Endothelial cell of umbilical vein (primary cell): Measurements from ENCODE around the gene SLC28A1. TPM values are rescaled to one million over a fixed set of nuclear protein-coding genes. Genes with fewer than 3 reads are reported as not detected.
A peak's percentile ranks its signal among the peaks of the same experiment; 100 is the strongest.

Experiments used
- BruUV-seq: library from RNA; stranded (reverse); fragments of 400-500 nt; replicated peaks from 2 replicates; lab custom pipeline; 2021; lab: Mats Ljungman, UMichigan
- CTCF ChIA-PET: fragments of 300-600, 350-600 bp; sonication (Branson Sonifier 250); formaldehyde crosslinking; loops from one replicate; lab custom pipeline; 2021; ENCODE audit warnings: antibody characterized with exemption, inconsistent platforms; lab: Charles Lee
- POLR2A ChIA-PET: fragments of 300-600, 350-600 bp; sonication (Branson Sonifier 250); formaldehyde crosslinking; loops from one replicate; lab custom pipeline; 2021; ENCODE audit warnings: antibody characterized with exemption, inconsistent platforms; lab: Charles Lee
- DNase-seq: peaks from one replicate; pipeline ENCODE4 v3.0.0-alpha.2; 2011; ENCODE audit warnings: low read depth, low spot score
- FAIRE-seq: peaks from 2 replicates; lab custom pipeline; 2011; peaks lifted over from hg19 to GRCh38; lab: Jason Lieb, UNC
- H2AFZ ChIP-seq: 2 replicates; pipeline ENCODE4 v1.6.0; 2012; ENCODE audit warnings: low read depth, low read length, control low read depth, inconsistent platforms
- H3K27ac ChIP-seq: 2 replicates; pipeline ENCODE4 v1.5.1; 2011; ENCODE audit warnings: low read depth, mild to moderate bottlenecking, control low read depth, low read length, moderate library complexity; ENCODE audit not compliant: insufficient read depth
- H3K27me3 ChIP-seq, 2 experiments: 2 replicates each; pipeline versions ENCODE4 v1.6.0 to v1.6.1; 2011; ENCODE audit warnings: low read length in 2 of 2, mixed read lengths in 1 of 2; ENCODE audit not compliant: control insufficient read depth in 2 of 2, insufficient read depth in 2 of 2
- H3K36me3 ChIP-seq, 2 experiments: 2 replicates in 1 of 2; 3 replicates in 1 of 2; pipeline ENCODE4 v1.5.1; 2011; ENCODE audit warnings: low read length in 2 of 2, mild to moderate bottlenecking in 1 of 2, moderate library complexity in 1 of 2; ENCODE audit not compliant: control insufficient read depth in 2 of 2, insufficient read depth in 2 of 2; ENCODE audit errors: extremely low read depth in 1 of 2
- H3K4me1 ChIP-seq: 3 replicates; pipeline ENCODE4 v1.5.1; 2011; ENCODE audit warnings: mild to moderate bottlenecking, low read length; ENCODE audit not compliant: control insufficient read depth, insufficient read depth; ENCODE audit errors: extremely low read depth
- H3K4me2 ChIP-seq: 2 replicates; pipeline ENCODE4 v1.6.1; 2011; ENCODE audit warnings: low read length, control low read depth, mixed read lengths; ENCODE audit not compliant: insufficient read depth
- H3K4me3 ChIP-seq, 3 experiments: fragments of 200-600 bp in 1 of 3; sonication (generic), shearing (Covaris generic) in 1 of 3; replicated peaks in 1 of 3; 2 replicates each; pipeline ENCODE4 v1.5.1; 2011 to 2016; ENCODE audit warnings: control low read depth in 3 of 3, low read length in 3 of 3, mild to moderate bottlenecking in 2 of 3, inconsistent platforms in 1 of 3, low read depth in 1 of 3, moderate library complexity in 1 of 3; ENCODE audit not compliant: insufficient read depth in 1 of 3
- H3K79me2 ChIP-seq: 2 replicates; pipeline ENCODE4 v1.6.0; 2012; ENCODE audit warnings: low read length, inconsistent platforms; ENCODE audit not compliant: control insufficient read depth, insufficient read depth
- H3K9ac ChIP-seq: replicated peaks from 2 replicates; pipeline ENCODE3; 2011; ENCODE audit warnings: low read length, control low read depth; ENCODE audit not compliant: insufficient read depth; ENCODE audit errors: extremely low read depth
- H3K9me1 ChIP-seq: replicated peaks from 3 replicates; pipeline ENCODE4 v1.6.0; 2011; ENCODE audit warnings: mild to moderate bottlenecking, low read length; ENCODE audit not compliant: control insufficient read depth, insufficient read depth; ENCODE audit errors: extremely low read depth
- H3K9me3 ChIP-seq: replicated peaks from 2 replicates; pipeline ENCODE4 v1.5.1; 2012; ENCODE audit warnings: low read length, inconsistent platforms; ENCODE audit not compliant: control insufficient read depth, insufficient read depth
- H4K20me1 ChIP-seq: replicated peaks from 2 replicates; pipeline ENCODE3; 2011; ENCODE audit warnings: mild to moderate bottlenecking, low read length; ENCODE audit not compliant: control insufficient read depth, insufficient read depth; ENCODE audit errors: extremely low read depth
- EZH2 ChIP-seq: IDR thresholded peaks from 2 replicates; pipeline ENCODE4 v1.6.1; 2012; ENCODE audit warnings: borderline replicate concordance, low read depth, mild to moderate bottlenecking, moderate library complexity, low read length, inconsistent platforms; ENCODE audit not compliant: severe bottlenecking
- FOS ChIP-seq: IDR thresholded peaks from 2 replicates; pipeline ENCODE4 v1.6.1; 2011; ENCODE audit warnings: mild to moderate bottlenecking, low read length, moderate library complexity, borderline replicate concordance; ENCODE audit not compliant: insufficient read depth
- GATA2 ChIP-seq: IDR thresholded peaks from 2 replicates; pipeline ENCODE4 v1.7.0; 2011; ENCODE audit warnings: low read depth, mild to moderate bottlenecking, moderate library complexity, mixed read lengths, low read length; ENCODE audit not compliant: insufficient read length, insufficient read depth
- POLR2A ChIP-seq: IDR thresholded peaks from 2 replicates; pipeline ENCODE4 v1.6.1; 2012; ENCODE audit warnings: low read depth, mild to moderate bottlenecking, control low read depth, low read length
- POLR2AphosphoS5 ChIP-seq: IDR thresholded peaks from 2 replicates; pipeline ENCODE4 v1.6.1; 2012; ENCODE audit warnings: low read depth, mild to moderate bottlenecking, control low read depth, low read length, moderate library complexity; ENCODE audit not compliant: insufficient read depth
- dilution Hi-C: fragments of 300-500 bp; cut with MboI; formaldehyde crosslinking; loops from one replicate; pipeline ENCODE4 v1.15.0; 2019; ENCODE audit warnings: low sequenced_read_pairs; ENCODE audit not compliant: extremely low pct_ligation_motif_present
- intact Hi-C: fragments of 100-400 bp; cut with micrococcal nuclease; formaldehyde crosslinking; loops from one replicate; pipeline ENCODE4 v1.10.0; 2022
- polyA plus RNA-seq, 4 experiments: library from polyadenylated mRNA; depleted of rRNA in 3 of 4; stranded (reverse) in 3 of 4; unstranded in 1 of 4; fragments of >200 nt; gene quantifications; 2 replicates each; pipeline versions ENCODE4 v1.2.1 to v1.2.3, GENCODE V29; 2011 to 2012; ENCODE audit warnings: missing spikeins in 1 of 4
- total RNA-seq: library from RNA; stranded (reverse); gene quantifications from 2 replicates; pipeline ENCODE4 v1.2.3, GENCODE V29; 2021

Gene SLC28A1
- total and polyA plus RNA-seq, 2 donors (not counting 3 experiments of a cell fraction or from before 2014, with no cell fraction given): not detected

DNA sequence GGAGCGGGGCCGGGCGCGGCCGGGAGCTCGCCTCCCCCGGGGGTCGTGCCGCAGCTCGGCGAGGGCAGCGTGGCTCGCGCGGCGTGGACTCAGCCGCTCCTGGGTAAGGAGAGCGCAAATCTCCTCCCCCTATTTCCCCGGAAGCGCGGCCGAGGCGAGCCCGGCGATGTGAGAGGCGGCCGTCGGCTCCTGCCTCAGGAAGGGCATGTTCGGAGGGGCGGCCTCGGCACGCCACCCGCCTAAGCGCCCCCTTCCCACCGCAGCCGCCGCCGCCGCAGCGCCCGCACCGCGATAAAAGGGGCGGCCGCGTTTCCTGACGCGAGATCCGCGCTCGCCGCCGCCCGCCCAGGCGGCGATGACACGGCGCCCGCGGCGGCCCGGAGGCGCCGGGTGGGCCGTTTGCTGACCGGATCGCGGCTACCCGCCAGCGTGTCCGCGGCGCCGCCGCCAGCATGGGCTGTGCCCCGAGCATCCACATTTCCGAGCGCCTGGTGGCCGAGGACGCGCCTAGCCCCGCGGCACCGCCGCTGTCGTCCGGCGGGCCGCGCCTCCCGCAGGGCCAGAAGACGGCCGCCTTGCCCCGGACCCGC is 97.3 kb downstream of the SLC28A1 start, which contains the start of gene PDE8A:
Gene PDE8A, plus strand, starts transcription at position 146 of the 590 bp plus-strand sequence. Its CDS starts 307 bp downstream, at position 453.
- peak within 1 kb of the TSS; percentile 87 for H3K9ac ChIP-seq
- ChIA-PET CTCF (interaction anchor here (0.9 to 4.0 kb wide), 15 partner anchors 9 to 383 kb away, joined by 3 to 24 read pairs (median 4); no protein-coding TSS in a partner anchor), POLR2A (interaction anchor here (1.2 kb wide), 1 partner anchor 27 kb away, joined by 3 read pairs; no protein-coding TSS in a partner anchor)
- peaks cover 16% of the 10 kb centered on the region for H3K4me1 ChIP-seq
- dilution Hi-C loops (no loop called here), intact Hi-C loops (loop anchor here (1.0 to 5.0 kb wide), 5 partner anchors 27 to 393 kb away; no protein-coding TSS in a partner anchor)
- peak within 1 kb of the TSS; percentile 90 for H2AFZ ChIP-seq
- no peaks in the 10 kb centered on the region for H3K36me3 ChIP-seq
- no peaks in the 10 kb centered on the region for H3K27me3 ChIP-seq
- H3K9me3 ChIP-seq: no peaks in the 10 kb centered on the region
- DNase-seq: peak; percentile 57
- no peak for FAIRE-seq
- no TSS peak for BruUV-seq
- H3K4me2 ChIP-seq: peak within 1 kb of the TSS; percentile 98
- TF ChIP-seq GATA2 (no peak), FOS (no peak), POLR2A (no peak), EZH2 (no peak), POLR2AphosphoS5 (peak; percentile 36)
- peak within 1 kb of the TSS; percentile 63 to 91 (median 86) for H3K4me3 ChIP-seq
- H3K79me2 ChIP-seq: peaks cover 41% of the 10 kb centered on the region
- H3K9me1 ChIP-seq: no peaks in the 10 kb centered on the region
- no peaks in the 10 kb centered on the region for H4K20me1 ChIP-seq
- peak within 1 kb of the TSS; percentile 90 for H3K27ac ChIP-seq
